Endodermal cell (in vitro differentiated cells): ENCODE measurements around the gene ANKRD17. TPM values are rescaled to one million over a fixed set of nuclear protein-coding genes. Genes with fewer than 3 reads are reported as not detected.
A peak's percentile ranks its signal among the peaks of the same experiment; 100 is the strongest.
"Not testable (repeated sequence)": the region's sequence is repeated elsewhere in the genome, so short reads cannot be mapped to it uniquely, and the experiment has no call there.

Experiments
- DNase-seq: peaks from one replicate; pipeline ENCODE4 v3.0.0-alpha.2; 2017
- H3K27ac ChIP-seq: 2 replicates; pipeline ENCODE4 v1.5.1; 2013; ENCODE audit warnings: mild to moderate bottlenecking, low read depth, low read length, moderate library complexity
- H3K27me3 ChIP-seq: 2 replicates; pipeline ENCODE4 v1.6.1; 2013; ENCODE audit warnings: mild to moderate bottlenecking, low read length, moderate library complexity; ENCODE audit not compliant: insufficient read depth, control insufficient read depth, poor library complexity, severe bottlenecking
- H3K36me3 ChIP-seq: 2 replicates; pipeline ENCODE4 v1.7.0; 2013; ENCODE audit warnings: mild to moderate bottlenecking, low read length, moderate library complexity; ENCODE audit not compliant: control insufficient read depth, insufficient read depth
- H3K4me1 ChIP-seq: one replicate; pipeline ENCODE4 v1.7.0; 2013; ENCODE audit warnings: low read length; ENCODE audit not compliant: control insufficient read depth, insufficient read depth
- H3K4me3 ChIP-seq: 2 replicates; pipeline ENCODE4 v1.5.1; 2013; ENCODE audit warnings: mild to moderate bottlenecking, low read length, moderate library complexity
- H3K9ac ChIP-seq: 2 replicates; pipeline ENCODE4 v1.6.1; 2013; ENCODE audit warnings: mild to moderate bottlenecking, low read length, moderate library complexity; ENCODE audit not compliant: poor library complexity, severe bottlenecking; ENCODE audit errors: extremely low read depth
- H3K9me3 ChIP-seq: 2 replicates; pipeline ENCODE4 v1.6.1; 2013; ENCODE audit warnings: mild to moderate bottlenecking, low read length, moderate library complexity; ENCODE audit not compliant: control insufficient read depth
- H3K27ac Mint-ChIP-seq: 2 replicates; pipeline ENCODE4 v1.8.0; 2020; ENCODE audit warnings: mixed read lengths
- H3K27me3 Mint-ChIP-seq: 2 replicates; pipeline ENCODE4 v1.8.0; 2021; ENCODE audit warnings: mild to moderate bottlenecking, mixed read lengths; ENCODE audit not compliant: insufficient read depth
- H3K36me3 Mint-ChIP-seq: 2 replicates; pipeline ENCODE4 v1.8.0; 2020; ENCODE audit warnings: low read depth, mixed read lengths
- H3K4me1 Mint-ChIP-seq: 2 replicates; pipeline ENCODE4 v1.8.0; 2020; ENCODE audit warnings: mixed read lengths
- H3K4me3 Mint-ChIP-seq: 2 replicates; pipeline ENCODE4 v1.8.0; 2020; ENCODE audit warnings: mild to moderate bottlenecking, moderate library complexity, mixed read lengths
- H3K9me3 Mint-ChIP-seq: 2 replicates; pipeline ENCODE4 v1.8.0; 2020; ENCODE audit warnings: mild to moderate bottlenecking, mixed read lengths
- CTCF ChIP-seq: fragments of 200-600 bp; sonication (generic); conservative IDR thresholded peaks from 2 replicates; pipeline ENCODE4 v1.5.0; 2021; ENCODE audit warnings: antibody characterized with exemption, mild to moderate bottlenecking
- WGBS, 2 experiments: methylation state at CpG; one replicate each; pipeline versions ENCODE4 v1.1.5 to v1.1.7; 2013; ENCODE audit warnings: missing lambda C conversion rate in 2 of 2, mixed read lengths in 1 of 2; ENCODE audit not compliant: insufficient coverage in 1 of 2, insufficient read length in 1 of 2; 5-methylcytosine and 5-hydroxymethylcytosine counted together
- total RNA-seq, 2 donors: library from RNA; stranded (reverse); fragmentation: NEBNext Ultra II Directional in 1 of 2; extraction: Animal tissue kit (Norgen Biotek cat#: 25700) in 1 of 2; gene quantifications; 2 replicates in 1 of 2; 3 replicates in 1 of 2; pipeline ENCODE4 v1.2.1, GENCODE V29; 2021

The ANKRD17 gene
- total RNA-seq, 2 donors from 2014 or later: 83.6 to 84.3 TPM

GRCh38 chr4:73257234-73257633, 1.4 kb downstream of the ANKRD17 start:
- Mint-ChIP-seq H3K27ac (peak overlapping the region; percentile 99), H3K4me3 (peak overlapping the region; percentile 100), H3K9me3 (no peaks in the 10 kb centered on the region), H3K4me1 (peaks cover 22% of the 10 kb centered on the region), H3K36me3 (peaks cover 14% of the 10 kb centered on the region), H3K27me3 (no peaks in the 10 kb centered on the region)
- H3K9ac ChIP-seq: peak overlapping the region; percentile 65
- peak; percentile 80 for TF ChIP-seq CTCF
- H3K36me3 ChIP-seq: peaks cover 38% of the 10 kb centered on the region
- 0% methylated on average over 2 to 4 of the region's 6 CpGs for WGBS, 2 experiments
- no peaks in the 10 kb centered on the region for H3K27me3 ChIP-seq
- peak; percentile 80 for DNase-seq
- H3K4me3 ChIP-seq: peak overlapping the region; percentile 90
- no peak overlapping the region for H3K27ac ChIP-seq
- peaks cover 2% of the 10 kb centered on the region for H3K4me1 ChIP-seq
- H3K9me3 ChIP-seq: no peaks in the 10 kb centered on the region

GRCh38 chr4:73255847-73256246, 2.8 kb downstream of the ANKRD17 start:
- H3K9me3 ChIP-seq, H3K9me3 Mint-ChIP-seq, H3K27ac ChIP-seq, H3K9ac ChIP-seq, DNase-seq, H3K27me3 Mint-ChIP-seq, H3K27ac Mint-ChIP-seq, H3K4me1 ChIP-seq, H3K27me3 ChIP-seq: not testable (repeated sequence)
- WGBS, 2 experiments: 94% methylated on average over 8 of the region's 8 CpGs; no CpG with 5 or more reads in 1 of the 2 experiments
- Mint-ChIP-seq H3K36me3 (peaks cover 16% of the 10 kb centered on the region), H3K4me3 (peak overlapping the region; percentile 100), H3K4me1 (peaks cover 22% of the 10 kb centered on the region)
- H3K36me3 ChIP-seq: peaks cover 48% of the 10 kb centered on the region
- H3K4me3 ChIP-seq: peak overlapping the region; percentile 90

GRCh38 chr4:73252001-73252400, 6.6 kb downstream of the ANKRD17 start:
- Histone ChIP-seq H3K4me1 (no peaks in the 10 kb centered on the region), H3K27ac (no peak overlapping the region), H3K36me3 (peaks cover 51% of the 10 kb centered on the region), H3K4me3 (no peak overlapping the region), H3K9me3 (no peaks in the 10 kb centered on the region), H3K27me3 (no peaks in the 10 kb centered on the region), H3K9ac (no peak overlapping the region)
- DNase-seq: no peak
- Mint-ChIP-seq H3K9me3 (no peaks in the 10 kb centered on the region), H3K4me1 (peaks cover 22% of the 10 kb centered on the region), H3K4me3 (no peak overlapping the region), H3K27me3 (no peaks in the 10 kb centered on the region), H3K27ac (no peak overlapping the region), H3K36me3 (peaks cover 27% of the 10 kb centered on the region)
- TF ChIP-seq CTCF: no peak

GRCh38 chr4:73251384-73251783, 7.2 kb downstream of the ANKRD17 start:
- Mint-ChIP-seq H3K27me3 (no peaks in the 10 kb centered on the region), H3K36me3 (peaks cover 25% of the 10 kb centered on the region), H3K4me1 (peaks cover 22% of the 10 kb centered on the region), H3K4me3 (no peak overlapping the region), H3K27ac (no peak overlapping the region), H3K9me3 (no peaks in the 10 kb centered on the region)
- Histone ChIP-seq H3K9ac (no peak overlapping the region), H3K27me3 (no peaks in the 10 kb centered on the region), H3K27ac (no peak overlapping the region), H3K36me3 (peaks cover 51% of the 10 kb centered on the region), H3K9me3 (no peaks in the 10 kb centered on the region), H3K4me1 (no peaks in the 10 kb centered on the region), H3K4me3 (no peak overlapping the region)
- no peak for DNase-seq
- WGBS, 2 experiments: 100% methylated on average over 1 of the region's 2 CpGs; no CpG with 5 or more reads in 1 of the 2 experiments
- TF ChIP-seq CTCF: peak; percentile 52
